Measurements from ENCODE around the gene TMEM121B.

TMEM121B gene

GRCh38 chr22:17109976-17110375, 11.2 kb downstream of the TMEM121B start:
- no peak for DNase-seq

DNA sequence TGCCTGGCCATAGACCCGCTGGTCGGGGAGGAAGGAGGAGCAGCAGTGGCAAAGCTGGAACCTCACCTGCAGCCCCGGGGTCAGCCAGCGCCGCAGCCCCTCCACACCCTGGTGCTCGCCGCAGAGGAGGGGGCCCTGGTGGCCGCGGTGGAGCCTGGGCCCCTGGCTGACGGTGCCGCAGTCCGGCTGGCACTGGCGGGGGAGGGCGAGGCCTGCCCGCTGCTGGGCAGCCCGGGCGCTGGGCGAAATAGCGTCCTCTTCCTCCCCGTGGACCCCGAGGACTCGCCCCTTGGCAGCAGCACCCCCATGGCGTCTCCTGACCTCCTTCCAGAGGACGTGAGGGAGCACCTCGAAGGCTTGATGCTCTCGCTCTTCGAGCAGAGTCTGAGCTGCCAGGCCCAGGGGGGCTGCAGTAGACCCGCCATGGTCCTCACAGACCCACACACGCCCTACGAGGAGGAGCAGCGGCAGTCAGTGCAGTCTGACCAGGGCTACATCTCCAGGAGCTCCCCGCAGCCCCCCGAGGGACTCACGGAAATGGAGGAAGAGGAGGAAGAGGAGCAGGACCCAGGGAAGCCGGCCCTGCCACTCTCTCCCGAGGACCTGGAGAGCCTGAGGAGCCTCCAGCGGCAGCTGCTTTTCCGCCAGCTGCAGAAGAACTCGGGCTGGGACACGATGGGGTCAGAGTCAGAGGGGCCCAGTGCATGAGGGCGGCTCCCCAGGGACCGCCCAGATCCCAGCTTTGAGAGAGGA, 11.9 kb downstream of the TMEM121B start:
- no peak for DNase-seq

DNA sequence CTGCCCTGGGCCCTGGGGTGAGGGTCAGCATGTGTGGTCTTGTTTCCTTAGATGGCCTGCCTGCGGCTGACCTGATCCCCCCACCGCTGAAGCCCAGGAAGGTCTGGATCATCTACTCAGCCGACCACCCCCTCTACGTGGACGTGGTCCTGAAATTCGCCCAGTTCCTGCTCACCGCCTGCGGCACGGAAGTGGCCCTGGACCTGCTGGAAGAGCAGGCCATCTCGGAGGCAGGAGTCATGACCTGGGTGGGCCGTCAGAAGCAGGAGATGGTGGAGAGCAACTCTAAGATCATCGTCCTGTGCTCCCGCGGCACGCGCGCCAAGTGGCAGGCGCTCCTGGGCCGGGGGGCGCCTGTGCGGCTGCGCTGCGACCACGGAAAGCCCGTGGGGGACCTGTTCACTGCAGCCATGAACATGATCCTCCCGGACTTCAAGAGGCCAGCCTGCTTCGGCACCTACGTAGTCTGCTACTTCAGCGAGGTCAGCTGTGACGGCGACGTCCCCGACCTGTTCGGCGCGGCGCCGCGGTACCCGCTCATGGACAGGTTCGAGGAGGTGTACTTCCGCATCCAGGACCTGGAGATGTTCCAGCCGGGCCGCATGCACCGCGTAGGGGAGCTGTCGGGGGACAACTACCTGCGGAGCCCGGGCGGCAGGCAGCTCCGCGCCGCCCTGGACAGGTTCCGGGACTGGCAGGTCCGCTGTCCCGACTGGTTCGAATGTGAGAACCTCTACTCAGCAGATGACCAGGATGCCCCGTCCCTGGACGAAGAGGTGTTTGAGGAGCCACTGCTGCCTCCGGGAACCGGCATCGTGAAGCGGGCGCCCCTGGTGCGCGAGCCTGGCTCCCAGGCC, 12.7 kb downstream of the TMEM121B start:
- DNase-seq: no peak

GRCh38 chr22:17107547-17107810, 13.7 kb downstream of the TMEM121B start:
- DNase-seq: no peak

DNA sequence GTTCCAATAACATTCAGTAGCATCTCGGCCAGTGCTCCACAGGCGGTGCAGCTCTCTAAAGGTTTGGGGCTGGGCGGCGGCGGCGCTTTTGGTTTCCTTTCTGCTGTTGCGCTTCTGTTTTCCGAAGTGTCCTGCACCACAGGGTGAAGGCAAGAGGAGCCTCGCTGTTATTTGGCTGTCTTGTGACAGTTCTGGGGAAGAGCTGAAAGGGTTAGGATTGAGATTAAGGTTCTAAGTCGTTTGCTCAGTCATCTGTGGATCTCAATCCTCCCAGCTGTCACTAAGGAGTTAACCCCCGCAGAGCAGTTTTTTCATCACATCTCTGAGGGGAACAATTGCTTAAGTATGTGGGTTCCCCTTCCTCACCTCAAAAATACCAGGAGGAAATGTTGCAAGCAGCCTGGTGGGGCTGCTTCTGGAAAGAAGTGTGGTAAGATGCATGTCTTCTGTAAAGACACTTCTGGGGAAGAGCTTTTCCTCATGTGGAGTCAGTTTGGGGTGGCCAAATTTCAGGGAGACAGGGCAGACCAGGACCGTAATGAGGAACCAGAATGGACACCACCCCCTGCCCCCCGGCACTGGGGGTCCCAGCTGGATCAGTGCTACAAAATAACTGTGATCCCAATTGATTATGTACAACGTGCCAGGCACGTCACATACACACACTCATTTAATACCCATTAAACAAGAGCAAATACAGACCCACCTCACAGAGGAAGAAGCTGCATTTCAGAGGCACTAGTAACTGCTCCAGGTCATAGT, 14.2 kb downstream of the TMEM121B start:
- peak; percentile 86 to 96 (median 92) for DNase-seq

DNA sequence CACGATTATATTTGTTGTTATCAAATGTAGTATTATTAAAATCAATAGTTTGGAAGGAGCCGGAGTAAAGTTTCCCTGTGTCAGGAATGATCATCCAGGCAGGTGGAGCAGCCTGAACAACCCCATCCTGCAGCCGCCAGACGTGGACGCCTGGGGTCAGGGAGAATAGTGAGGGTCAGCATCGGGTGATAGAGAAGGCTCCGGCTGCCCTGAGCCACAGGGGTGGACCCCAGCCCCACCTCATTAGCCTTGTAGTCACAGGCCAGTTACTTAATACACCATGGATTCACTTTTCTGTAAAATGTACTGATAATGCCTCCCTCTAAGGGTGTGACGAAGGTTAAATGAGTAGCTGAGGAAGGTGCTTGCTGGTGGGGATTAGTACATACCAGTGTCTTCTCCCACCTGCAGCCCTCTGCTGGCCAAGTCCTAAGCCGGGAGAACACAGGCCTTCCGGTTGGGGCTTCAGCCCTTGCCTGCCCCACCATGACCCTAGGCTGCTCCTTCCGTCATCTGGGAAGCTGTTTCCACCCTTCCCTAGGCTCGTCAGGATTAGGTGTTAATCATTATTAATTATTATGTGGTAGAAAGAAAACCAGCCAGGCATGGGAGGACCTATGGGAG, 14.9 kb downstream of the TMEM121B start:
- peak in 2 of 4 experiments; percentile 35 to 50 for DNase-seq

DNA sequence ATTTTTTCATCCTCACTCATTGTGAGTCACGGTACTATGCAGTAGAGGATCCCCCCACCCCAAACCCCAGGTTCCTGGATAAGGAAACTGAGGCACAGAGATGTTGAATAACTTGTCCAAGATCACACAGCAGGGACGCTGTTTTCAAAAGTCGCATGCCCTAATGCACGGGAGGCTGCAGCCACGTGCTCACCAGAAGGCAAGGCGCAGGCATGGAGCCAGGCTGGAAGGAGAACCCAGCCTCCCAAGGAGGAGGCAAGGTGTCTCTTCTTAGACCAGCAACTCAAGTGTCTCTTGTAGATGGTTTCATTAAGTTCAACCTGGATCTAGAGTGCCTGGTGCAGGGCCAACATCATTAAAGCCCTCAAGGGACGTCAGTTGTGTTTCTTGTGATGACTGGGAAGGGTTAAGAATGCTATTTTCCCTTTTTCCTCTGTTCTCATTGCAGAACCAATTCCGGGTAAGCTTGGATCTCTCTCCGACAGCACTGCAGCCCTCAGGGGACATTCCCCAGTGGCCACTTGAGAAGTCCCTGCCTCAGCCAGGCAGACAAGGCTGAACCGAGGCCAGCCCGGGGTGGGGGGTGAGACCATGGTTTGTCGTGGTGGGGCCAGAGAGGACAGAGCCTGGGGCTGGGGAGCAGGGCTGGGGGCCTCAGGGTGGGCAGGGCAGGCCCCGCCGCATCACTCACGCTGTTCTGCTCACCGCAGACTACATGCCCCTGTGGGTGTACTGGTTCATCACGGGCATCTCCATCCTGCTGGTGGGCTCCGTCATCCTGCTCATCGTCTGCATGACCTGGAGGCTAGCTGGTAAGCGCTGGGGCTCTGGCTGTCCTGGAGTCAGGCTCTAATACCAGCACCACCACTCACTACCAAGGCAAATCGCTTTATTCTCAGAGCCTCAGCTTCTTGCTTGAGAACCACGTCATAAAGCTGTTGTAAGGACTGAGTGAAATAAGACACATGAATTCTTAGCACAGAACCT, 15.7 kb downstream of the TMEM121B start:
- no peak for DNase-seq

GRCh38 chr22:17104336-17104935, 16.7 kb downstream of the TMEM121B start:
- no peak for DNase-seq

DNA sequence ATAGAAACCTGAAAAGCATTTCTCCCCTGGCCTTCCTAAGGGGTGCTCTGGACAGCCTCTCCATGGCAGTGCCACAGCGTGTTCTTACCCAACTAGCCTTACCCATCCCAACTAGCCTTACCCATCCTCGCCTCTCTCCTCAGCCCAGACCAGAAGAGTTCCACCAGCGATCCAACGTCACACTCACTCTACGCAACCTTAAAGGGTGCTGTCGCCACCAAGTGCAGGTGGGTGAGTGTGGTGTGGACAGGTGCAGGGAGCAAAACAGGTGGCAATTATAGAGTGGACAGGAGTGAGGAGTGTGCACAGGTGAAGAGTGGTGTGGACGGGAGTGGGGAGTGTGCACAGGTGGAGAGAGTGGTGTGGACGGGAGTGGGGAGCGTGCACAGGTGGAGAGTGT, 17.8 kb downstream of the TMEM121B start:
- DNase-seq: no peak

DNA sequence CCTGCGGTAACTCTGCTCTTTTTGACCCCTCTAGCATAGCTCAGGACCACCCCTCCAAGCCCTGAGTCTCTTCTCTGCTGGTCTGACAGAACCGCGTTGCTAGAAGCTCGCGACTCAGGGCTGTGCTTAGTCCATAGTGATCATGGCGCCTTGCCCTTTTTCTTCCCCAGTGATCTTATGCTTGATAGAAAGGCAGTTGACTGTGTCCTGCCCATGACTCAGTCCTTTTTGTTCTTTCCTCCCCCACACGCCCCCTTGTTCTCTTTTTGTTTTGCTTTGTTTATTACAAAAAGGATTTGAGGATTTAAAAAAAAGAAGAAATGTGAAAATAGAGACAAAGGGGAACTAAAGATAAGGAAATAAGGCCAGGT, 18.9 kb downstream of the TMEM121B start:
- DNase-seq: peak; percentile 75 to 88 (median 82)

DNA sequence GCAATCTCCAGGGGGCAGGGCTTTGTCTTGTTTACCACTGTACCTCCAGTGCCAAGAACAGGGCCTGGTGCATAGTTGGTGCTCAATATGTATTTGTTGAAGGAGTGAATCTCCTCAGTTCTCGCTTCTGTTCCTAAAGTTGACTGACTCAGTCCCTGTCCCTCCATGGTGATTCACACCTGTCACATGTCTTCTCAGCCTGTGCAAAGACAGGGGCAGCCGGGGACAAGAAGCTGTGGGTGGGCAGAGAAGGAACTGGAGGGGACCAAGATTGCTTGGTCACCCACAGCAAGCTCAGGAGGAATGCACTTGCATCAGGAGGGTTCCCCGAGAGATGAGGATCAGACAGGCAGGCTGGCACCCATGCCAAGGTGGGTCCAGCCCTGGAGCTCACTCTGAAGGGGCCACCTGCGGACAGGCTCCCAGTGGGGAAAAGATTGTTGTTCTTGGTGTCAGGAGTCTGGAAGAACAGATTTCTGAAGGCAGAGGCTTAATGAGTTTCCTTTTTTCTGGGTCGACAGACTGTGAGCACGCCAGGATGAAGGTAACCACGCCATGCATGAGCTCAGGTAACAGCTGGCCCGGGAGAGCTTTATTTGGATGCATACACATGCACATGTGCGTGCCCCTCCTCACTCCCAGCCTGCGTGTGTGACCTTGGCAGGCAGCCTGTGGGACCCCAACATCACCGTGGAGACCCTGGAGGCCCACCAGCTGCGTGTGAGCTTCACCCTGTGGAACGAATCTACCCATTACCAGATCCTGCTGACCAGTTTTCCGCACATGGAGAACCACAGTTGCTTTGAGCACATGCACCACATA, 19.5 kb downstream of the TMEM121B start:
- DNase-seq: peak; percentile 83 to 96 (median 92)

GRCh38 chr22:17100621-17101020, 20.5 kb downstream of the TMEM121B start:
- DNase-seq: peak; percentile 50 to 81 (median 72)

- DNase-seq: peak; percentile 85 to 95 (median 91)
These were observed 22.8 kb downstream of the TMEM121B start for GRCh38 chr22:17098379-17098819.

- DNase-seq: no peak
These were observed 23.5 kb downstream of the TMEM121B start for GRCh38 chr22:17097701-17098100.

- DNase-seq: no peak
These were observed 24.1 kb downstream of the TMEM121B start for GRCh38 chr22:17097062-17097461.

GRCh38 chr22:17096071-17096470, 25.1 kb downstream of the TMEM121B start:
- peak in 2 of 4 experiments; percentile 40 to 59 for DNase-seq

GRCh38 chr22:17095538-17095937, 25.6 kb downstream of the TMEM121B start:
- no peak for DNase-seq

DNA sequence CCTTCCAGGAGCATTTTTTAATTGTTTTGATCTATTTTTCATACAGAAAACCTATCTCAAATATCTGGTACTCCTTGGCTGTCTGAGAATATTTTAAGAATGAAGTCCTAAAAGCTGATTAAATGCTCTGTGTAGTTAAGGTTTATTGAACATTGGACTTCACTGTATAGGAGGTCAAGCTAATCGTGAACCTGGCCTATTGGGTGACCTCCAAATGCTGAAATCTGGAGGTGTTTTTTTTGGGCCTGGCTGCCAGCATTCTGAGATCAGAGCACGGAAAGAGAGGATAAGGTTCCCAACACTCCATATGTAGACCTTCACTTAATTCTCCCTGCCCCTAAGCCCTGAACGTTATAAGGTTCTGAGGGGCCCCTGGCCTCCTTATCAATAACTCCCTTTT, 28.1 kb downstream of the TMEM121B start:
- DNase-seq: no peak

GRCh38 chr22:17091851-17092250, 29.3 kb downstream of the TMEM121B start:
- DNase-seq: no peak

- DNase-seq: no peak
These were observed 30.6 kb downstream of the TMEM121B start for GRCh38 chr22:17090550-17090949.

Data from suppressor macrophage (primary cell).